HL-60 (cell line): ENCODE data around the gene MFSD2A.

ENCODE experiments used
- GABPA ChIP-seq: IDR thresholded peaks from 2 replicates; pipeline ENCODE4 v1.6.1; 2012; ENCODE audit warnings: low read depth
- POLR2AphosphoS5 ChIP-seq: IDR thresholded peaks from 2 replicates; pipeline ENCODE4 v1.6.1; 2012; ENCODE audit warnings: low read depth
- TF ChIP-seq, protein P1 (sequence below): IDR thresholded peaks from one replicate; pipeline ENCODE4 v1.5.1; 2011; ENCODE audit warnings: low read length, control low read depth, inconsistent platforms; ENCODE audit not compliant: insufficient read depth
- TF ChIP-seq, protein P2 (sequence below): IDR thresholded peaks from 2 replicates; pipeline ENCODE4 v1.6.1; 2012; ENCODE audit warnings: low read depth; ENCODE audit not compliant: insufficient replicate concordance

DNA sequence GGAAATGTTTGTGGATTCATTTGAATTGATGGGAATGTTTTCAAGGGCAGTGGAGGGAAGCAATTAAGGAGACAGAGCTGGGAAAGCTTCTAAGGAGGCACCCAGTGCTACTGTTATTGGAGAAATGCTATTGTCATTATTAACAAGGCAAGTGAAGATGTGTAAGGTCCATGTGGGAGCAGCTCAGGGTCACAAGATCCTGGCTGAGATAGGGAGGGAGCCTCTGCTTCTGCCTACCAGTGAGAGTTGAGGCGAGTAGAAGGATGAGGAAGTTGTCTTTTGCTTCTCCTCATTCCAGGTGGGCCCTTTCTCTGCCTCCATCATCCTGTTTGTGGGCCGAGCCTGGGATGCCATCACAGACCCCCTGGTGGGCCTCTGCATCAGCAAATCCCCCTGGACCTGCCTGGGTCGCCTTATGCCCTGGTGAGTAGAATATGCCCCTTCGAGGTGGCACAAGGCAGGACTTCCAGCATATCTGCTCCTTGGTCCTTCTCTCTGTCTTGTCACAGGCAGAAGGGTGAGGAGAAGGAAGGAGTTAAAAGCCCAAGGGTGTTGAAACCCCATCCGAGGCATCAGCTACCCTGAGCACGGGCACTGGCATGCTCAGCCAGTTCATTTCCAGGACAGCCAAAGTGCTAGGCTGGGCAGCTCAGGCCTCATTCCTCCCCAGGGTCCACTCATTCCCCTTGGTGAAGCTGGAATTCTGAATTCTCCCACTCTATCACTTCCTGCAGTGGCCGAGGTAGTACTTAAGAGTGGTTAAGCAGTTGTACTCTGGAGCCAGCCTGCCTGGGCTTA, 3.7 kb downstream of the MFSD2A start:
- TF ChIP-seq, protein P1, sequence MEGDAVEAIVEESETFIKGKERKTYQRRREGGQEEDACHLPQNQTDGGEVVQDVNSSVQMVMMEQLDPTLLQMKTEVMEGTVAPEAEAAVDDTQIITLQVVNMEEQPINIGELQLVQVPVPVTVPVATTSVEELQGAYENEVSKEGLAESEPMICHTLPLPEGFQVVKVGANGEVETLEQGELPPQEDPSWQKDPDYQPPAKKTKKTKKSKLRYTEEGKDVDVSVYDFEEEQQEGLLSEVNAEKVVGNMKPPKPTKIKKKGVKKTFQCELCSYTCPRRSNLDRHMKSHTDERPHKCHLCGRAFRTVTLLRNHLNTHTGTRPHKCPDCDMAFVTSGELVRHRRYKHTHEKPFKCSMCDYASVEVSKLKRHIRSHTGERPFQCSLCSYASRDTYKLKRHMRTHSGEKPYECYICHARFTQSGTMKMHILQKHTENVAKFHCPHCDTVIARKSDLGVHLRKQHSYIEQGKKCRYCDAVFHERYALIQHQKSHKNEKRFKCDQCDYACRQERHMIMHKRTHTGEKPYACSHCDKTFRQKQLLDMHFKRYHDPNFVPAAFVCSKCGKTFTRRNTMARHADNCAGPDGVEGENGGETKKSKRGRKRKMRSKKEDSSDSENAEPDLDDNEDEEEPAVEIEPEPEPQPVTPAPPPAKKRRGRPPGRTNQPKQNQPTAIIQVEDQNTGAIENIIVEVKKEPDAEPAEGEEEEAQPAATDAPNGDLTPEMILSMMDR = no peak
- TF ChIP-seq, protein P2, sequence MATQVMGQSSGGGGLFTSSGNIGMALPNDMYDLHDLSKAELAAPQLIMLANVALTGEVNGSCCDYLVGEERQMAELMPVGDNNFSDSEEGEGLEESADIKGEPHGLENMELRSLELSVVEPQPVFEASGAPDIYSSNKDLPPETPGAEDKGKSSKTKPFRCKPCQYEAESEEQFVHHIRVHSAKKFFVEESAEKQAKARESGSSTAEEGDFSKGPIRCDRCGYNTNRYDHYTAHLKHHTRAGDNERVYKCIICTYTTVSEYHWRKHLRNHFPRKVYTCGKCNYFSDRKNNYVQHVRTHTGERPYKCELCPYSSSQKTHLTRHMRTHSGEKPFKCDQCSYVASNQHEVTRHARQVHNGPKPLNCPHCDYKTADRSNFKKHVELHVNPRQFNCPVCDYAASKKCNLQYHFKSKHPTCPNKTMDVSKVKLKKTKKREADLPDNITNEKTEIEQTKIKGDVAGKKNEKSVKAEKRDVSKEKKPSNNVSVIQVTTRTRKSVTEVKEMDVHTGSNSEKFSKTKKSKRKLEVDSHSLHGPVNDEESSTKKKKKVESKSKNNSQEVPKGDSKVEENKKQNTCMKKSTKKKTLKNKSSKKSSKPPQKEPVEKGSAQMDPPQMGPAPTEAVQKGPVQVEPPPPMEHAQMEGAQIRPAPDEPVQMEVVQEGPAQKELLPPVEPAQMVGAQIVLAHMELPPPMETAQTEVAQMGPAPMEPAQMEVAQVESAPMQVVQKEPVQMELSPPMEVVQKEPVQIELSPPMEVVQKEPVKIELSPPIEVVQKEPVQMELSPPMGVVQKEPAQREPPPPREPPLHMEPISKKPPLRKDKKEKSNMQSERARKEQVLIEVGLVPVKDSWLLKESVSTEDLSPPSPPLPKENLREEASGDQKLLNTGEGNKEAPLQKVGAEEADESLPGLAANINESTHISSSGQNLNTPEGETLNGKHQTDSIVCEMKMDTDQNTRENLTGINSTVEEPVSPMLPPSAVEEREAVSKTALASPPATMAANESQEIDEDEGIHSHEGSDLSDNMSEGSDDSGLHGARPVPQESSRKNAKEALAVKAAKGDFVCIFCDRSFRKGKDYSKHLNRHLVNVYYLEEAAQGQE = no peak
- no peak for TF ChIP-seq POLR2AphosphoS5
- TF ChIP-seq GABPA = no peak
